Panc1 (cell line): ENCODE results near the gene EMID1. TPM values are rescaled to one million over a fixed set of nuclear protein-coding genes. Genes with fewer than 3 reads are reported as not detected.

Experiments used
- ATAC-seq: fragments of 200-7000 bp; cut with Tn5 transposase; 2 replicates; pipeline ENCODE4 v1.9.1; 2020; ENCODE audit warnings: mild to moderate bottlenecking, moderate library complexity
- BruUV-seq: library from RNA; stranded (reverse); fragments of 400-500 nt; replicated peaks from 2 replicates; lab custom pipeline; 2021; lab: Mats Ljungman, UMichigan
- CTCF ChIA-PET: fragments of 300-600 bp; sonication (Branson Sonifier 250); formaldehyde crosslinking; loops from one replicate; lab custom pipeline; 2022; ENCODE audit warnings: antibody characterized with exemption; lab: Charles Lee
- POLR2A ChIA-PET: fragments of 300-600 bp; sonication (Branson Sonifier 250); formaldehyde crosslinking; loops from one replicate; lab custom pipeline; 2022; ENCODE audit warnings: antibody characterized with exemption; lab: Charles Lee
- DNase-seq: peaks from one replicate; pipeline ENCODE4 v3.0.0-alpha.2; 2010; ENCODE audit warnings: low read depth, low spot score
- H3K27ac ChIP-seq: 2 replicates; pipeline ENCODE4 v1.5.1; 2011; ENCODE audit warnings: mild to moderate bottlenecking, low read length, inconsistent platforms
- H3K27me3 ChIP-seq: fragments of 200-500 bp; sonication (Bioruptor generic); 2 replicates; pipeline ENCODE4 v1.6.0; 2014; ENCODE audit warnings: low read length, inconsistent platforms; ENCODE audit not compliant: control insufficient read depth, insufficient read depth
- H3K36me3 ChIP-seq: fragments of 200-500 bp; sonication (Bioruptor generic); 2 replicates; pipeline ENCODE4 v1.5.1; 2014; ENCODE audit warnings: inconsistent platforms, mild to moderate bottlenecking, low read length, moderate library complexity; ENCODE audit not compliant: control insufficient read depth, insufficient read depth
- H3K4me1 ChIP-seq: 2 replicates; pipeline ENCODE4 v1.5.1; 2011; ENCODE audit warnings: inconsistent platforms, mild to moderate bottlenecking, low read length, moderate library complexity; ENCODE audit not compliant: control insufficient read depth, insufficient read depth
- H3K4me3 ChIP-seq, 2 experiments: 2 replicates each; pipeline ENCODE4 v1.5.1; 2011 to 2012; ENCODE audit warnings: low read depth in 2 of 2, low read length in 2 of 2, mild to moderate bottlenecking in 2 of 2, inconsistent platforms in 1 of 2, moderate library complexity in 1 of 2
- H3K9me3 ChIP-seq: fragments of 200-500 bp; sonication (Bioruptor generic); 2 replicates; pipeline ENCODE4 v1.5.1; 2014; ENCODE audit warnings: low read depth, mild to moderate bottlenecking, inconsistent platforms, low read length, moderate library complexity; ENCODE audit not compliant: control insufficient read depth, insufficient read depth
- CTCF ChIP-seq: fragments of 450-650 bp; IDR thresholded peaks from 2 replicates; pipeline ENCODE4 v1.5.1; 2017; ENCODE audit warnings: mild to moderate bottlenecking
- POLR2AphosphoS5 ChIP-seq: IDR thresholded peaks from 2 replicates; pipeline ENCODE4 v1.6.1; 2012; ENCODE audit warnings: mild to moderate bottlenecking, low read depth, low read length, moderate library complexity
- SIN3A ChIP-seq: IDR thresholded peaks from 2 replicates; pipeline ENCODE4 v1.6.1; 2012; ENCODE audit warnings: low read depth, mild to moderate bottlenecking, low read length, moderate library complexity, borderline replicate concordance; ENCODE audit not compliant: insufficient read depth
- TCF7L2 ChIP-seq: IDR thresholded peaks from 2 replicates; pipeline ENCODE4 v1.6.1; 2011; ENCODE audit warnings: mild to moderate bottlenecking, low read depth, low read length, inconsistent platforms
- in situ Hi-C: cut with HindIII; loops from 2 replicates; pipeline ENCODE4 v1.10.0; 2016; ENCODE audit warnings: low sequenced_read_pairs, low pct_unique_long_range_greater_than_20kb
- intact Hi-C: fragments of 100-400 bp; cut with micrococcal nuclease; formaldehyde crosslinking; loops from one replicate; pipeline ENCODE4 v1.10.0; 2022; ENCODE audit not compliant: unreplicated experiment
- total RNA-seq: library from RNA; stranded (reverse); gene quantifications from one replicate; pipeline ENCODE4 v1.2.1, GENCODE V29; 2021; ENCODE audit not compliant: unreplicated experiment
- TF ChIP-seq, protein P1 (sequence below), 2 experiments: IDR thresholded peaks; 2 replicates each; pipeline ENCODE4 v1.6.1; 2011 to 2012; ENCODE audit warnings: low read depth in 2 of 2, control low read depth in 1 of 2, low read length in 1 of 2, mild to moderate bottlenecking in 1 of 2, moderate library complexity in 1 of 2; ENCODE audit not compliant: insufficient read depth in 1 of 2

EMID1 gene
- total RNA-seq, 1 experiment from 2014 or later = 1.1 TPM

DNA sequence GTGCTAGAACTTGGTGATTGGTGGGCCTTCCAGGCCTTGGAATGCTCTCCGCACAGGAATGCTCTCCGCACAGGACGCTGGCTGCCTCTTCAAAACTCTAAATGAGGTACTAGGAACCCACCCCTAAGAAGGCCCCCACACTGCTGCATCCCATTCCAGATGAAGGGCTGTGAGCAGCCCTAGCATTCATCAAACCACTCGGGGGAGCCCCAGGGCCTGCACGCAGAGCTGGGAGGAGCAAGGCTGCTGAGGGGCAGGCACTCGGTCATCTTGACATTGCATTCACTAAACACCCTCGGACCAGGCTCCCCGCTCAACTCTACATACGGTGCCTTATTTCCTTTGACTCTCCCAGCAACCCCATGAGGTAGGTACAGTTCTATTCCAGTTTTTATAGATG lies 49.2 kb upstream of the EMID1 start:
- peak; percentile 65 for ATAC-seq
- POLR2A ChIA-PET = no interaction called here
- intact Hi-C loops (no loop called here), in situ Hi-C loops (no loop called here)
- Histone ChIP-seq H3K4me3 (no peak overlapping the region), H3K27ac (no peak overlapping the region), H3K36me3 (no peaks in the 10 kb centered on the region), H3K4me1 (peaks cover 3% of the 10 kb centered on the region; the same call in 1 of the 2 replicates), H3K27me3 (no peaks in the 10 kb centered on the region), H3K9me3 (no peaks in the 10 kb centered on the region)
- no TSS peak for BruUV-seq
- TF ChIP-seq CTCF = no peak
- no peak for TF ChIP-seq POLR2AphosphoS5
- no peak for TF ChIP-seq SIN3A
- no peak for TF ChIP-seq TCF7L2
- TF ChIP-seq, protein P1, sequence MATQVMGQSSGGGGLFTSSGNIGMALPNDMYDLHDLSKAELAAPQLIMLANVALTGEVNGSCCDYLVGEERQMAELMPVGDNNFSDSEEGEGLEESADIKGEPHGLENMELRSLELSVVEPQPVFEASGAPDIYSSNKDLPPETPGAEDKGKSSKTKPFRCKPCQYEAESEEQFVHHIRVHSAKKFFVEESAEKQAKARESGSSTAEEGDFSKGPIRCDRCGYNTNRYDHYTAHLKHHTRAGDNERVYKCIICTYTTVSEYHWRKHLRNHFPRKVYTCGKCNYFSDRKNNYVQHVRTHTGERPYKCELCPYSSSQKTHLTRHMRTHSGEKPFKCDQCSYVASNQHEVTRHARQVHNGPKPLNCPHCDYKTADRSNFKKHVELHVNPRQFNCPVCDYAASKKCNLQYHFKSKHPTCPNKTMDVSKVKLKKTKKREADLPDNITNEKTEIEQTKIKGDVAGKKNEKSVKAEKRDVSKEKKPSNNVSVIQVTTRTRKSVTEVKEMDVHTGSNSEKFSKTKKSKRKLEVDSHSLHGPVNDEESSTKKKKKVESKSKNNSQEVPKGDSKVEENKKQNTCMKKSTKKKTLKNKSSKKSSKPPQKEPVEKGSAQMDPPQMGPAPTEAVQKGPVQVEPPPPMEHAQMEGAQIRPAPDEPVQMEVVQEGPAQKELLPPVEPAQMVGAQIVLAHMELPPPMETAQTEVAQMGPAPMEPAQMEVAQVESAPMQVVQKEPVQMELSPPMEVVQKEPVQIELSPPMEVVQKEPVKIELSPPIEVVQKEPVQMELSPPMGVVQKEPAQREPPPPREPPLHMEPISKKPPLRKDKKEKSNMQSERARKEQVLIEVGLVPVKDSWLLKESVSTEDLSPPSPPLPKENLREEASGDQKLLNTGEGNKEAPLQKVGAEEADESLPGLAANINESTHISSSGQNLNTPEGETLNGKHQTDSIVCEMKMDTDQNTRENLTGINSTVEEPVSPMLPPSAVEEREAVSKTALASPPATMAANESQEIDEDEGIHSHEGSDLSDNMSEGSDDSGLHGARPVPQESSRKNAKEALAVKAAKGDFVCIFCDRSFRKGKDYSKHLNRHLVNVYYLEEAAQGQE (IDR thresholded peaks at IDR 0.05; ENCODE audit: insufficient read depth in 1 of 2, low read depth in 2 of 2, low read length in 1 of 2) = no peak
- no peak for DNase-seq
- CTCF ChIA-PET = no interaction called here

DNA sequence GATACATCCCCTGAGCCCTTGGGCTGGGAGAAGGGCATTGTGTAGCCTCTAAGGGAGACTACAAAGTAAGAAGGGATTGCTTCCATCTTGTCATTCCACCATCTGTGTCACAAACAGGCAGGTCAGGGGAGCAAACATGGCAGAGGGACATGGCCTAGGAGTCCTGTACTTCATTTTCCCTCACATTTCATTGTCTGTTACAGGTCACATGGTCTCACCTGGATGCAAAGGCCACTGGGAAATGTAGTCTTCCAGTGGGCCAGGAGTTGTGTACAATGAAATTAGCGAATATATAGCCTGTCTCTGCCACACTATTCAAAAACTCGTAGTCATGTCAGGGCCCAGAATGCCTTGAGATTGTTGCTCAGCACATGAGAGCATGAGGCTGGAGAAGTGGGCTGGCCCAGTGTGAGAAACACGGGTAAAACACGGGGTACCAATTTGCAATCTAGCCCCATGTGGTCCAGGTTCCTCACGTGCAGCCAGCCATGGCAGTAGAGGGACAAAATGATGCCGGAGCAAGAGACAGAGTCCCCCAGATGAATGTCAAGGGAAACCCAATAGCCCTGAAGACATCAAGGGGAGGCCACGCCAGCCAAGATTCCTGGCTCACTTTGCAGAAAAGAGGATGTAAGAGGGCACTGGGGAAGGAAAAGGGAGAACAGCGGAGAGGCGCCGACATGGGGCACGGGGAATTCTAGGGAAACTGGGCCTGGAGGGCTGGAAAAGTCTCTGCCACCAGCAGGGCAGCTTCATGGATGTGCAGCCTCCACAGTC lies 47.7 kb upstream of the EMID1 start:
- ChIA-PET POLR2A (no interaction called here), CTCF (no interaction called here)
- BruUV-seq = no TSS peak
- H3K9me3 ChIP-seq = no peaks in the 10 kb centered on the region
- H3K36me3 ChIP-seq = no peaks in the 10 kb centered on the region
- intact Hi-C loops (no loop called here), in situ Hi-C loops (no loop called here)
- DNase-seq (no peak), ATAC-seq (0 out of 2 replicates have a peak, but pooled peaks have one; percentile 41)
- no peak overlapping the region for H3K4me3 ChIP-seq
- peaks cover 3% of the 10 kb centered on the region; the same call in 1 of the 2 replicates for H3K4me1 ChIP-seq
- TF ChIP-seq CTCF (no peak), SIN3A (no peak), TCF7L2 (no peak), POLR2AphosphoS5 (no peak)
- TF ChIP-seq, protein P1 (IDR thresholded peaks at IDR 0.05; ENCODE audit: insufficient read depth in 1 of 2, low read depth in 2 of 2, low read length in 1 of 2) = no peak
- no peak overlapping the region for H3K27ac ChIP-seq
- no peaks in the 10 kb centered on the region for H3K27me3 ChIP-seq
